ENCODE results near the gene TMEM91. TPM values are rescaled to one million over a fixed set of nuclear protein-coding genes. Genes with fewer than 3 reads are reported as not detected.

TMEM91 gene
- total and polyA plus RNA-seq, 9 of the 15 experiments (the other 6 are each of a cell fraction or from before 2014, with no cell fraction given): 1.2 to 5.2 (median 2.7) TPM

DNA sequence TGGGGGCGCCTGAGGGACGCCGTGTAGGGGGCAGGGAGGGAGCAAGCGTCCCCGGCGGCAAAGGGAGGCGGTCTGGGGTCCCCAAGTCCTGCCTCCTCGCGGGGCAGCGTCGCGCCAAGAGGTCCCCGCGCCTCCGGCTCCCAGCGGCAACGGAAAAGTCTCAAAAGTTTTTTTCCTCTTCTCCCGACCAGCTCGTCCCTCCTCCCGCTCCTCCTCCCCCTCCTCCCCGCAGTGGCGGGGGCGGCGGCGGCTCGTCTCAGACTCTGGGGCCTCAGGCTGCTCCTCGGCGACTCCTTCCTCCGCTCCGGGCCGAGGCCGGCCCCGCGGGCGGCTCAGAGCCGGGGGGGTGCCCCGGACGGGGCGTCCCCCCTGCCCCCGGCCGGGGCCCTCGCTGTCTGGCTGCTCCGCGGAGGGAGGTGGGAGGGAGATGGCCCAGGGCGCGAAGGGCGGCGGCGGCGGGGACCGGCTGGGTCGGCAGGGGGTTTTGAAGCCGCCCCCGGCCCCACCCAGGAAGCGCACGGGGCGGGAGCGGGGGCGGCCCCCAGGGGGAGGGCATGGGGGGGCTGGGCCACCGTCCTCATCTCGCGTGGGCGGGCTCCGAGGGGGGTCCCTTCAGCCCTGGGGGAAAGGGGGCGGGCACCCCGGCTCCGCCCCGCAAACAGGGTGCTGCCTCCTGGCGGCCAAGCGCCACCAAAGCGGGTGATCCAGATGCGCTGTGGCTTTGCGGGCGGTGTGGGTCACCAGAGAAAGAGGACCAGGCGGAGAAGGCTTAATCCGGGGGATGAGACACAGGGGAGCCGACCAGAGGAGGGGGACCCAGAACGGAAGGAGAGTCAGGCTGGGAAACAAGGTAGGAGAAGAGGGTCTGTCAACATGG, 22.6 kb upstream of the TMEM91 start, which contains the start of gene TGFB1 (continued):
- TF ChIP-seq, protein P1, sequence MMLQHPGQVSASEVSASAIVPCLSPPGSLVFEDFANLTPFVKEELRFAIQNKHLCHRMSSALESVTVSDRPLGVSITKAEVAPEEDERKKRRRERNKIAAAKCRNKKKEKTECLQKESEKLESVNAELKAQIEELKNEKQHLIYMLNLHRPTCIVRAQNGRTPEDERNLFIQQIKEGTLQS (IDR thresholded peaks at IDR 0.05): no peak
- TF ChIP-seq, protein P1 (CRISPR knock-in tag; conservative IDR thresholded peaks at IDR 0.05): no peak
- TF ChIP-seq, protein P2, sequence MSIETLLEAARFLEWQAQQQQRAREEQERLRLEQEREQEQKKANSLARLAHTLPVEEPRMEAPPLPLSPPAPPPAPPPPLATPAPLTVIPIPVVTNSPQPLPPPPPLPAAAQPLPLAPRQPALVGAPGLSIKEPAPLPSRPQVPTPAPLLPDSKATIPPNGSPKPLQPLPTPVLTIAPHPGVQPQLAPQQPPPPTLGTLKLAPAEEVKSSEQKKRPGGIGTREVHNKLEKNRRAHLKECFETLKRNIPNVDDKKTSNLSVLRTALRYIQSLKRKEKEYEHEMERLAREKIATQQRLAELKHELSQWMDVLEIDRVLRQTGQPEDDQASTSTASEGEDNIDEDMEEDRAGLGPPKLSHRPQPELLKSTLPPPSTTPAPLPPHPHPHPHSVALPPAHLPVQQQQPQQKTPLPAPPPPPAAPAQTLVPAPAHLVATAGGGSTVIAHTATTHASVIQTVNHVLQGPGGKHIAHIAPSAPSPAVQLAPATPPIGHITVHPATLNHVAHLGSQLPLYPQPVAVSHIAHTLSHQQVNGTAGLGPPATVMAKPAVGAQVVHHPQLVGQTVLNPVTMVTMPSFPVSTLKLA (conservative IDR thresholded peaks at IDR 0.05): peak; percentile 35 to 73; a peak in 3 of 4 replicates
- TF ChIP-seq RBM22 (IDR thresholded peaks at IDR 0.05; ENCODE audit: low read depth, low read length, poor library complexity, severe bottlenecking) (no peak), ZNF444 (CRISPR knock-in tag; IDR thresholded peaks at IDR 0.05) (no peak), STAT5B (CRISPR knock-in tag; IDR thresholded peaks at IDR 0.05) (no peak), EZH2 (IDR thresholded peaks at IDR 0.05; ENCODE audit: borderline replicate concordance, low read depth, low read length) (no peak), TCF3 (CRISPR knock-in tag; IDR thresholded peaks at IDR 0.05) (no peak), HDAC1 (IDR thresholded peaks at IDR 0.05) (peak in 1 of 2 experiments; percentile 32; a peak in 1 of 4 replicates), SMAD3 (CRISPR knock-in tag; conservative IDR thresholded peaks at IDR 0.05) (no peak), ZNF140 (CRISPR knock-in tag; IDR thresholded peaks at IDR 0.05) (no peak), DMBX1 (CRISPR knock-in tag; IDR thresholded peaks at IDR 0.05; ENCODE audit: borderline replicate concordance) (no peak), ZNF133 (CRISPR knock-in tag; IDR thresholded peaks at IDR 0.05) (no peak), ZNF217 (CRISPR knock-in tag; IDR thresholded peaks at IDR 0.05) (no peak), ATF1 (CRISPR knock-in tag; IDR thresholded peaks at IDR 0.05) (no peak), ATF1 (tag; IDR thresholded peaks at IDR 0.05) (no peak), LEF1 (IDR thresholded peaks at IDR 0.05) (no peak), GATAD2B (IDR thresholded peaks at IDR 0.05; ENCODE audit: borderline replicate concordance) (peak; percentile 90), ELF2 (CRISPR knock-in tag; IDR thresholded peaks at IDR 0.05) (no peak), ZNF184 (CRISPR knock-in tag; IDR thresholded peaks at IDR 0.05) (no peak)
- TF ChIP-seq, protein P3, sequence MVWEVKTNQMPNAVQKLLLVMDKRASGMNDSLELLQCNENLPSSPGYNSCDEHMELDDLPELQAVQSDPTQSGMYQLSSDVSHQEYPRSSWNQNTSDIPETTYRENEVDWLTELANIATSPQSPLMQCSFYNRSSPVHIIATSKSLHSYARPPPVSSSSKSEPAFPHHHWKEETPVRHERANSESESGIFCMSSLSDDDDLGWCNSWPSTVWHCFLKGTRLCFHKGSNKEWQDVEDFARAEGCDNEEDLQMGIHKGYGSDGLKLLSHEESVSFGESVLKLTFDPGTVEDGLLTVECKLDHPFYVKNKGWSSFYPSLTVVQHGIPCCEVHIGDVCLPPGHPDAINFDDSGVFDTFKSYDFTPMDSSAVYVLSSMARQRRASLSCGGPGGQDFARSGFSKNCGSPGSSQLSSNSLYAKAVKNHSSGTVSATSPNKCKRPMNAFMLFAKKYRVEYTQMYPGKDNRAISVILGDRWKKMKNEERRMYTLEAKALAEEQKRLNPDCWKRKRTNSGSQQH (CRISPR knock-in tag; IDR thresholded peaks at IDR 0.05): peak; percentile 63; the same call in 1 of the 2 replicates
- TF ChIP-seq, protein P4, sequence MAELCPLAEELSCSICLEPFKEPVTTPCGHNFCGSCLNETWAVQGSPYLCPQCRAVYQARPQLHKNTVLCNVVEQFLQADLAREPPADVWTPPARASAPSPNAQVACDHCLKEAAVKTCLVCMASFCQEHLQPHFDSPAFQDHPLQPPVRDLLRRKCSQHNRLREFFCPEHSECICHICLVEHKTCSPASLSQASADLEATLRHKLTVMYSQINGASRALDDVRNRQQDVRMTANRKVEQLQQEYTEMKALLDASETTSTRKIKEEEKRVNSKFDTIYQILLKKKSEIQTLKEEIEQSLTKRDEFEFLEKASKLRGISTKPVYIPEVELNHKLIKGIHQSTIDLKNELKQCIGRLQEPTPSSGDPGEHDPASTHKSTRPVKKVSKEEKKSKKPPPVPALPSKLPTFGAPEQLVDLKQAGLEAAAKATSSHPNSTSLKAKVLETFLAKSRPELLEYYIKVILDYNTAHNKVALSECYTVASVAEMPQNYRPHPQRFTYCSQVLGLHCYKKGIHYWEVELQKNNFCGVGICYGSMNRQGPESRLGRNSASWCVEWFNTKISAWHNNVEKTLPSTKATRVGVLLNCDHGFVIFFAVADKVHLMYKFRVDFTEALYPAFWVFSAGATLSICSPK (IDR thresholded peaks at IDR 0.05; ENCODE audit: borderline replicate concordance): no peak

Measured in K562 (cell line).